Measurements from ENCODE around the gene TIMMDC1. TPM values are rescaled to one million over a fixed set of nuclear protein-coding genes. Genes with fewer than 3 reads are reported as not detected.

Gene TIMMDC1
- total and polyA plus RNA-seq, 8 donors, result 26.3 to 165 (median 64.6) TPM

GRCh38 chr3:119569156-119569555 is 70.8 kb downstream of the TIMMDC1 start:
- no peaks in the 10 kb centered on the region for H3K9me3 ChIP-seq
- WGBS, 5 donors, result 88 to 92% (median 88%) methylated on average over 4 of the region's 4 CpGs
- TF ChIP-seq EP300 (IDR thresholded peaks at IDR 0.05), result no peak
- no peak for TF ChIP-seq POLR2A (IDR thresholded peaks at IDR 0.05)
- TF ChIP-seq CTCF (IDR thresholded peaks at IDR 0.05), result no peak
- no peak for TF ChIP-seq POLR2AphosphoS5 (IDR thresholded peaks at IDR 0.05)
- no peak overlapping the region for H3K4me3 ChIP-seq
- H3K4me1 ChIP-seq, result no peaks in the 10 kb centered on the region
- H3K27me3 ChIP-seq, result no peaks in the 10 kb centered on the region
- no peak for DNase-seq
- no peak overlapping the region for H3K27ac ChIP-seq
- H3K36me3 ChIP-seq, result no peaks in the 10 kb centered on the region
- intact Hi-C loops (cut with DNase I; ENCODE audit: low total_unique reads), result no loop called here

- intact Hi-C loops (cut with DNase I; ENCODE audit: low total_unique reads), result no loop called here
- H3K27me3 ChIP-seq, result no peaks in the 10 kb centered on the region
- no peaks in the 10 kb centered on the region for H3K36me3 ChIP-seq
- no peaks in the 10 kb centered on the region for H3K9me3 ChIP-seq
- DNase-seq, result no peak
- H3K4me1 ChIP-seq, result no peaks in the 10 kb centered on the region
- no peak for TF ChIP-seq EP300 (IDR thresholded peaks at IDR 0.05)
- no peak for TF ChIP-seq CTCF (IDR thresholded peaks at IDR 0.05)
- TF ChIP-seq POLR2AphosphoS5 (IDR thresholded peaks at IDR 0.05), result no peak
- TF ChIP-seq POLR2A (IDR thresholded peaks at IDR 0.05), result no peak
- peak overlapping the region in 2 of 5 donors; percentile 6 to 64 for H3K27ac ChIP-seq
- no peak overlapping the region for H3K4me3 ChIP-seq
- WGBS, 5 donors, result 73 to 84% (median 80%) methylated on average over 5 of the region's 5 CpGs
Measured at GRCh38 chr3:119570229-119570628, 71.9 kb downstream of the TIMMDC1 start.

- H3K27me3 ChIP-seq, result no peaks in the 10 kb centered on the region
- H3K27ac ChIP-seq, result peak overlapping the region in 2 of 5 donors; percentile 20 to 64
- no peaks in the 10 kb centered on the region for H3K9me3 ChIP-seq
- no peak for DNase-seq
- no peaks in the 10 kb centered on the region for H3K36me3 ChIP-seq
- no peak overlapping the region for H3K4me3 ChIP-seq
- TF ChIP-seq POLR2A (IDR thresholded peaks at IDR 0.05), result no peak
- TF ChIP-seq EP300 (IDR thresholded peaks at IDR 0.05), result no peak
- TF ChIP-seq CTCF (IDR thresholded peaks at IDR 0.05), result no peak
- TF ChIP-seq POLR2AphosphoS5 (IDR thresholded peaks at IDR 0.05), result no peak
- WGBS, 5 donors, result 93 to 100% (median 97%) methylated on average over 1 of the region's 1 CpG
- H3K4me1 ChIP-seq, result no peaks in the 10 kb centered on the region
- intact Hi-C loops (cut with DNase I; ENCODE audit: low total_unique reads), result no loop called here
Measured at GRCh38 chr3:119571230-119571629, 72.9 kb downstream of the TIMMDC1 start.

GRCh38 chr3:119571688-119572087 is 73.3 kb downstream of the TIMMDC1 start:
- peak in 1 of 2 donors; percentile 48 for DNase-seq
- Histone ChIP-seq H3K27ac (peak overlapping the region in 2 of 5 donors; percentile 20 to 64), H3K4me3 (no peak overlapping the region), H3K9me3 (no peaks in the 10 kb centered on the region), H3K27me3 (no peaks in the 10 kb centered on the region), H3K4me1 (no peaks in the 10 kb centered on the region), H3K36me3 (no peaks in the 10 kb centered on the region)
- 48 to 84% (median 81%) methylated on average over 5 of the region's 5 CpGs for WGBS, 5 donors
- intact Hi-C loops (cut with DNase I; ENCODE audit: low total_unique reads), result no loop called here
- TF ChIP-seq CTCF (IDR thresholded peaks at IDR 0.05), result no peak

Other genes starting within 250 kb of the TIMMDC1 start
- gene ARHGAP31, start 204.2 kb upstream of the TIMMDC1 start, total RNA-seq, result 100 to 1,000 TPM in 1 of 5 donors, 10 to 100 TPM in 2, 1 to 10 TPM in 2; 2.9 to 275 (median 14.1) TPM
- gene ARHGAP31, start 204.2 kb upstream of the TIMMDC1 start, polyA plus RNA-seq, result 1 to 10 TPM; 1.2 to 2.6 (median 2.1) TPM
- 10 to 100 TPM; 22.2 to 59.7 (median 48.4) TPM for gene TMEM39A, start 34.9 kb upstream of the TIMMDC1 start, total RNA-seq
- 1 to 10 TPM; 4.7 to 5.3 (median 4.9) TPM for gene TMEM39A, start 34.9 kb upstream of the TIMMDC1 start, polyA plus RNA-seq
- gene POGLUT1, start 29.6 kb upstream of the TIMMDC1 start, total RNA-seq, result 10 to 100 TPM; 15.2 to 42.3 (median 29.0) TPM
- gene POGLUT1, start 29.6 kb upstream of the TIMMDC1 start, polyA plus RNA-seq, result 1 to 10 TPM; 2.3 to 6.3 (median 3.2) TPM
- 1 to 10 TPM in 2 of 5 donors, under 1 TPM in 2, not detected in 1; 0.14 to 9.9 (median 1.4) TPM for gene CD80, start 61.1 kb downstream of the TIMMDC1 start, total RNA-seq
- under 1 TPM in 2 of 3 donors, not detected in 1; 0.19 to 0.25 TPM for gene CD80, start 61.1 kb downstream of the TIMMDC1 start, polyA plus RNA-seq
- 10 to 100 TPM in 1 of 5 donors, 1 to 10 TPM in 2, under 1 TPM in 1, not detected in 1; 0.89 to 21.4 (median 2.8) TPM for gene ADPRH, start 80.9 kb downstream of the TIMMDC1 start, total RNA-seq
- 1 to 10 TPM; 1.8 to 3.7 (median 2.5) TPM for gene ADPRH, start 80.9 kb downstream of the TIMMDC1 start, polyA plus RNA-seq
- gene PLA1A, start 99.3 kb downstream of the TIMMDC1 start, total RNA-seq, result 10 to 100 TPM in 1 of 5 donors, 1 to 10 TPM in 2, not detected in 2; 3.1 to 16.9 (median 9.3) TPM
- gene PLA1A, start 99.3 kb downstream of the TIMMDC1 start, polyA plus RNA-seq, result 1 to 10 TPM; 1.1 to 3.5 (median 2.3) TPM
- gene POPDC2, start 162.0 kb downstream of the TIMMDC1 start, total RNA-seq, result 10 to 100 TPM in 1 of 5 donors, 1 to 10 TPM in 4; 8.5 to 10.7 (median 9.3) TPM
- gene POPDC2, start 162.0 kb downstream of the TIMMDC1 start, polyA plus RNA-seq, result 1 to 10 TPM; 1.4 to 5.6 (median 2.7) TPM
- 10 to 100 TPM; 28.6 to 65.9 (median 32.5) TPM for gene COX17, start 178.9 kb downstream of the TIMMDC1 start, total RNA-seq
- 100 to 1,000 TPM; 164 to 184 (median 179) TPM for gene COX17, start 178.9 kb downstream of the TIMMDC1 start, polyA plus RNA-seq
- gene CFAP91, start 204.5 kb downstream of the TIMMDC1 start, total RNA-seq, result 10 to 100 TPM in 1 of 5 donors, 1 to 10 TPM in 4; 3.6 to 46.1 (median 3.8) TPM
- gene CFAP91, start 204.5 kb downstream of the TIMMDC1 start, polyA plus RNA-seq, result 1 to 10 TPM; 1.5 to 1.8 (median 1.5) TPM

Measured in stomach (tissue), 9 donors.